Measurements from ENCODE around the gene QPCT.
"Not testable (repeated sequence)": the region's sequence is repeated elsewhere in the genome, so short reads cannot be mapped to it uniquely, and the experiment has no call there.

DNA sequence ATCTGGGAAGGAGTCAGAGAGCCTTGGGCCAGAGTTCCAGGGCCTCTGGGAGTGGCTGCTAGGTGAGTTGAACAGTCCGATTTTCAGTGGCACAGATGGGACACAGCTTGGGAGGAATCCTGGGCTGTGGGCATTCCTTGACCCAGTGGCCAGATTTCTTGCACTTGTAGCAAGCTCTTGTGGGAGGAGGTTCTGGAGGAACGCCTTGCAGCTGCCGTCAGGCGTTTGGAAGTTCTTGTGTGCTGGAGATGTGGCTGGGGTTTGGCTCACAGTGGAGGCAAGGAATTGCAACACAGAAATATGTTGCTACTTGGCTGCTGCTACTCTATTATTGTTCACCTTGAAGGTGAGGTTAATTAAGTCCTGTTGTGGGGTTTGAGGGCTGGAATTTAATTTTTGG lies 39.8 kb downstream of the QPCT start:
- not testable (repeated sequence) for TF ChIP-seq POLR2A, CTCF (IDR thresholded peaks at IDR 0.05)
